H1 (cell line): ENCODE results near the gene STXBP6. TPM values are rescaled to one million over a fixed set of nuclear protein-coding genes. Genes with fewer than 3 reads are reported as not detected.

ENCODE experiments used
- CHD7 ChIP-seq: fragments of 300-600 bp; sonication (generic); IDR thresholded peaks from 2 replicates; pipeline ENCODE4 v1.7.1; 2012; ENCODE audit warnings: low read length, moderate library complexity, mild to moderate bottlenecking, inconsistent platforms; ENCODE audit not compliant: insufficient replicate concordance
- CTCF ChIP-seq, 3 experiments: IDR thresholded peaks; 1 replicate in 2 of 3; 2 replicates in 1 of 3; pipeline versions ENCODE4 v1.5.1 to v1.6.1; 2011; ENCODE audit warnings: low read length in 3 of 3, mild to moderate bottlenecking in 3 of 3, inconsistent platforms in 2 of 3, low read depth in 1 of 3, moderate library complexity in 1 of 3; ENCODE audit not compliant: insufficient read depth in 1 of 3; ENCODE audit errors: control extremely low read depth in 1 of 3
- E2F6 ChIP-seq: IDR thresholded peaks from 2 replicates; pipeline ENCODE4 v1.6.1; 2012; ENCODE audit warnings: inconsistent platforms
- KDM5A ChIP-seq: fragments of 200-600 bp; IDR thresholded peaks from 2 replicates; pipeline ENCODE4 v1.7.1; 2012; ENCODE audit warnings: mild to moderate bottlenecking, low read length, inconsistent platforms, mixed read lengths
- SP4 ChIP-seq: IDR thresholded peaks from 2 replicates; pipeline ENCODE4 v1.6.1; 2012; ENCODE audit warnings: low read length, inconsistent platforms
- polyA plus RNA-seq, 7 experiments: library from polyadenylated mRNA; depleted of rRNA in 3 of 7; stranded (reverse) in 5 of 7; unstranded in 2 of 7; fragments of >200 nt in 5 of 7; fragments of 200-250 nt in 2 of 7; gene quantifications; 1 replicate in 5 of 7; 2 replicates in 1 of 7; 4 replicates in 1 of 7; pipeline versions ENCODE4 v1.2.1 to v1.2.3, GENCODE V29; 2011 to 2013; ENCODE audit warnings: missing spikeins in 2 of 7, mixed read lengths in 2 of 7
- total RNA-seq: library from RNA; stranded (reverse); fragmentation: NEBNext Ultra II Directional; extraction: Animal tissue kit (Norgen Biotek cat#: 25700); gene quantifications from 2 replicates; pipeline ENCODE4 v1.2.1, GENCODE V29; 2021

Gene STXBP6
- total and polyA plus RNA-seq, 2 of the 8 experiments (the other 6 are each of a cell fraction or from before 2014, with no cell fraction given): 9.4 to 18.1 TPM

- TF ChIP-seq CHD7: no peak
- TF ChIP-seq E2F6: no peak
- TF ChIP-seq KDM5A: no peak
- TF ChIP-seq SP4: no peak
- TF ChIP-seq CTCF (IDR thresholded peaks at IDR 0.05; ENCODE audit: control extremely low read depth in 1 of 3, insufficient read depth in 1 of 3, low read depth in 1 of 3, low read length in 3 of 3): no peak
Measured at GRCh38 chr14:24816011-24816928, 233.7 kb downstream of the STXBP6 start (continued).
